CD4-positive, alpha-beta T cell (primary cell): ENCODE data around the gene ZNF592. TPM values are rescaled to one million over a fixed set of nuclear protein-coding genes. Genes with fewer than 3 reads are reported as not detected.

Experiments
- ATAC-seq: fragments of 200-7000 bp; cut with Tn5 transposase; one replicate; pipeline ENCODE4 v1.10.0; 2022; ENCODE audit warnings: mild to moderate bottlenecking; ENCODE audit not compliant: poor library complexity
- CTCF ChIA-PET: fragments of 350-600 bp; sonication (Branson Sonifier 250); formaldehyde crosslinking; loops from one replicate; lab custom pipeline; 2021; ENCODE audit warnings: antibody characterized with exemption, inconsistent platforms; lab: Charles Lee
- POLR2A ChIA-PET: fragments of 350-600 bp; sonication (Branson Sonifier 250); formaldehyde crosslinking; loops from one replicate; lab custom pipeline; 2021; ENCODE audit warnings: antibody characterized with exemption, inconsistent platforms; lab: Charles Lee
- DNase-seq, 14 experiments: peaks; one replicate each; pipeline ENCODE4 v3.0.0-alpha.2; 2013 to 2020; ENCODE audit warnings: mixed read lengths in 2 of 14
- H3K27ac ChIP-seq, 2 donors: one replicate each; pipeline versions ENCODE4 v1.5.1 to v1.7.0; 2013; ENCODE audit warnings: low read length in 2 of 2, low read depth in 1 of 2, mild to moderate bottlenecking in 1 of 2
- H3K27me3 ChIP-seq, 2 experiments: 1 replicate in 1 of 2; 2 replicates in 1 of 2; pipeline versions ENCODE4 v1.6.1 to v1.7.0; 2013; ENCODE audit warnings: low read length in 2 of 2, control low read depth in 1 of 2, mild to moderate bottlenecking in 1 of 2, moderate library complexity in 1 of 2; ENCODE audit not compliant: insufficient read depth in 2 of 2, control insufficient read depth in 1 of 2
- H3K36me3 ChIP-seq: one replicate; pipeline ENCODE4 v1.6.1; 2013; ENCODE audit warnings: low read length, control low read depth; ENCODE audit not compliant: insufficient read depth
- H3K4me1 ChIP-seq: one replicate; pipeline ENCODE4 v1.6.1; 2013; ENCODE audit warnings: low read length, control low read depth; ENCODE audit not compliant: insufficient read depth
- H3K4me3 ChIP-seq: one replicate; pipeline ENCODE4 v1.5.1; 2013; ENCODE audit warnings: mild to moderate bottlenecking, low read length, moderate library complexity
- H3K9me3 ChIP-seq, 2 experiments: 1 replicate in 1 of 2; 2 replicates in 1 of 2; pipeline versions ENCODE4 v1.6.1 to v1.7.0; 2013; ENCODE audit warnings: low read length in 2 of 2, mild to moderate bottlenecking in 2 of 2, control low read depth in 1 of 2, moderate library complexity in 1 of 2; ENCODE audit not compliant: control insufficient read depth in 1 of 2, insufficient read depth in 1 of 2
- H3K27ac Mint-ChIP-seq: one replicate; pipeline ENCODE4 v1.8.0; 2020; ENCODE audit warnings: mixed read lengths
- H3K27me3 Mint-ChIP-seq: one replicate; pipeline ENCODE4 v1.8.0; 2021; ENCODE audit warnings: mixed read lengths
- H3K36me3 Mint-ChIP-seq: one replicate; pipeline ENCODE4 v1.8.0; 2021; ENCODE audit warnings: low read depth, mixed read lengths
- H3K4me1 Mint-ChIP-seq: one replicate; pipeline ENCODE4 v1.8.0; 2021; ENCODE audit warnings: low read depth, mixed read lengths
- H3K4me3 Mint-ChIP-seq: one replicate; pipeline ENCODE4 v1.8.0; 2020; ENCODE audit warnings: mild to moderate bottlenecking, mixed read lengths
- H3K9me3 Mint-ChIP-seq: one replicate; pipeline ENCODE4 v1.8.0; 2020; ENCODE audit warnings: mixed read lengths
- intact Hi-C, 2 experiments: fragments of 100-400 bp; cut with DNase I in 1 of 2; cut with micrococcal nuclease in 1 of 2; formaldehyde crosslinking; loops; one replicate each; pipeline versions ENCODE4 v1.15.1 to v1.9.0; 2023 to 2025; cut with DNase I, micrococcal nuclease
- total RNA-seq, 174 experiments: library from RNA in 2 of 174; stranded (reverse) in 2 of 174; gene quantifications; one replicate each; pipeline ENCODE4 v1.2.3 and lab custom pipeline; 2021 to 2026
- TF ChIP-seq, protein P1 (sequence below): fragments of 200-600 bp; IDR thresholded peaks from one replicate; pipeline ENCODE4 v1.8.0; 2022; ENCODE audit warnings: antibody characterized with exemption, mild to moderate bottlenecking

ZNF592 gene
- total RNA-seq, 2 experiments from 2014 or later = 37.5 to 38.2 TPM

DNA sequence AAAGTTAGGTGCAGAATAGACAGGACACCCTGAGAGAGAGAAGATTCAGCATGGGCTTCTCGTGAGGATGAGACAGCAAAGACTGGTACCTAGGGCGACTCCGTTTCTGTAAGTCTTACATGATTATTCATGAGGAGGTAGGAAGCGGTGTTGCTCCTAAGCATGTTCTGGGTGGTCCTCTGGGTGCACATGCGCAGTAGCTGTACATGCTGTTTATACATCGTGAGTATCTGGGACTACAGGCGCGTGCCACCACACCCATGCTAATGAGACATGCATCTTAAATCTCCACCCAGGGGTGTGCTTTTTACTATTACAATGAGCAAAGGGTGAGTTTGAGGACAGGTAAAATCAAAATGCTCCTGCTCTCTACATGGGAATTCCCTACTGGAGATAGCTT is 81.0 kb downstream of the ZNF592 start:
- no peaks in the 10 kb centered on the region for H3K9me3 ChIP-seq

DNA sequence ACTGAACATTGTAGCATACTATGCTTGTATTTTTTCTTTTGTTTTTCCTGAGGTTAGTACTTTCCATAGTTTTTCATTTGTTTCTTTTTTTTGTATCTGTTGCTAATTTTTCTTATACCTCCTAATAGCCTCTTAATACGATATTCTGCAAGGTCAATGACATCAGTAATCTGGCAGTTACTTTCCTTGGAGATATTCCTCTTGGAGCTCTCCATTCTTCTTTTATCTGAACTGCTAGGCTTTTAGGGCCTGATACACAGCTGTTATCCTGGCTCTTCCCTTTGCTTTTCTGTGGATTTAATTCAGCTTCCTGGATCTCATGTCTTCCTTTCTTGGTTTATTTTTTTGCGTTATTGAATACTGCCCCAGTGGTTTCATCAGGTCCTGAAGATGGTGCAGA is 81.6 kb downstream of the ZNF592 start:
- no peak overlapping the region for H3K4me3 Mint-ChIP-seq
- Histone ChIP-seq H3K27me3 (no peaks in the 10 kb centered on the region), H3K4me1 (no peaks in the 10 kb centered on the region), H3K36me3 (no peaks in the 10 kb centered on the region), H3K9me3 (no peaks in the 10 kb centered on the region), H3K4me3 (no peak overlapping the region), H3K27ac (no peak overlapping the region)
- CTCF ChIA-PET = no interaction called here
- TF ChIP-seq, protein P1, sequence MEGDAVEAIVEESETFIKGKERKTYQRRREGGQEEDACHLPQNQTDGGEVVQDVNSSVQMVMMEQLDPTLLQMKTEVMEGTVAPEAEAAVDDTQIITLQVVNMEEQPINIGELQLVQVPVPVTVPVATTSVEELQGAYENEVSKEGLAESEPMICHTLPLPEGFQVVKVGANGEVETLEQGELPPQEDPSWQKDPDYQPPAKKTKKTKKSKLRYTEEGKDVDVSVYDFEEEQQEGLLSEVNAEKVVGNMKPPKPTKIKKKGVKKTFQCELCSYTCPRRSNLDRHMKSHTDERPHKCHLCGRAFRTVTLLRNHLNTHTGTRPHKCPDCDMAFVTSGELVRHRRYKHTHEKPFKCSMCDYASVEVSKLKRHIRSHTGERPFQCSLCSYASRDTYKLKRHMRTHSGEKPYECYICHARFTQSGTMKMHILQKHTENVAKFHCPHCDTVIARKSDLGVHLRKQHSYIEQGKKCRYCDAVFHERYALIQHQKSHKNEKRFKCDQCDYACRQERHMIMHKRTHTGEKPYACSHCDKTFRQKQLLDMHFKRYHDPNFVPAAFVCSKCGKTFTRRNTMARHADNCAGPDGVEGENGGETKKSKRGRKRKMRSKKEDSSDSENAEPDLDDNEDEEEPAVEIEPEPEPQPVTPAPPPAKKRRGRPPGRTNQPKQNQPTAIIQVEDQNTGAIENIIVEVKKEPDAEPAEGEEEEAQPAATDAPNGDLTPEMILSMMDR = no peak
- no peaks in the 10 kb centered on the region for H3K27me3 Mint-ChIP-seq
- no peaks in the 10 kb centered on the region for H3K9me3 Mint-ChIP-seq
- intact Hi-C loops = loop anchor here in 1 of 2 experiments (5.0 kb wide), 1 partner anchor 62 kb away; no protein-coding TSS in a partner anchor
- POLR2A ChIA-PET = no interaction called here
- no peaks in the 10 kb centered on the region for H3K36me3 Mint-ChIP-seq
- DNase-seq = no peak
- no peaks in the 10 kb centered on the region for H3K4me1 Mint-ChIP-seq
- ATAC-seq = no peak
- H3K27ac Mint-ChIP-seq = no peak overlapping the region

More for the DNA sequence above, 81.0 kb downstream of the ZNF592 start:
- Mint-ChIP-seq H3K36me3 (no peaks in the 10 kb centered on the region), H3K9me3 (no peaks in the 10 kb centered on the region), H3K27ac (no peak overlapping the region), H3K4me1 (no peaks in the 10 kb centered on the region), H3K4me3 (no peak overlapping the region), H3K27me3 (no peaks in the 10 kb centered on the region)
- intact Hi-C loops = no loop called here
- Histone ChIP-seq H3K27me3 (no peaks in the 10 kb centered on the region), H3K4me1 (no peaks in the 10 kb centered on the region), H3K4me3 (no peak overlapping the region), H3K27ac (no peak overlapping the region), H3K36me3 (no peaks in the 10 kb centered on the region)
- DNase-seq = no peak
- TF ChIP-seq, protein P1 = no peak
- POLR2A ChIA-PET = no interaction called here
- CTCF ChIA-PET = no interaction called here
- ATAC-seq = no peak

DNA sequence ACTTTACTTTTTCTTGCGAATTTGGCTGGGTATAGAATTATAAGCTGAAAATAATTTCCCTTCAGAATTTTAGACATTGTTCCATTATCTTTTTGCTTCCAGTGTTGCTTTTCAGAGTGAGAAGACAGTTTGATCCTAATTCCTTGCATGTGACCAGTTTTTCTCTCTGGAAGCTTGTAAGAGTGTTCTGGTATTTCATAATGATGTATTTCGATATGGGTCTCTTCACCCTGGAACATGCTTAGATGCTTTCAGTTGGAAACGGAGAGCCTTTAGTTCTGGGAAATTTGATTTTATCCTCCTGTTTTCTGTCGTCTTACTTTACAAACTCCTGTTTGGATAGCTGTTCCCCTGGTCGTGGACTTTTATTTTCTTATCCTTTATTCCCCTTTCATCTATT is 82.6 kb downstream of the ZNF592 start:
- Histone ChIP-seq H3K9me3 (no peaks in the 10 kb centered on the region), H3K27ac (no peak overlapping the region), H3K4me1 (no peaks in the 10 kb centered on the region), H3K4me3 (no peak overlapping the region), H3K36me3 (no peaks in the 10 kb centered on the region), H3K27me3 (no peaks in the 10 kb centered on the region)
- Mint-ChIP-seq H3K4me1 (no peaks in the 10 kb centered on the region), H3K27me3 (no peaks in the 10 kb centered on the region), H3K36me3 (no peaks in the 10 kb centered on the region), H3K9me3 (no peaks in the 10 kb centered on the region), H3K27ac (no peak overlapping the region), H3K4me3 (no peak overlapping the region)
- ChIA-PET CTCF (no interaction called here), POLR2A (no interaction called here)
- intact Hi-C loops = loop anchor here in 1 of 2 experiments (5.0 kb wide), 1 partner anchor 61 kb away; no protein-coding TSS in a partner anchor
- TF ChIP-seq, protein P1 = no peak
- no peak for ATAC-seq
- DNase-seq = no peak
